Common myeloid progenitor, CD34-positive (primary cell): ENCODE data around the gene NFIA.

ENCODE experiments used
- CTCF ChIA-PET: fragments of 350-600 bp; sonication (Branson Sonifier 250); formaldehyde crosslinking; loops from one replicate; lab custom pipeline; 2021; ENCODE audit warnings: antibody characterized with exemption; lab: Charles Lee
- POLR2A ChIA-PET: fragments of 350-600 bp; sonication (Branson Sonifier 250); formaldehyde crosslinking; loops from one replicate; lab custom pipeline; 2021; ENCODE audit warnings: antibody characterized with exemption; lab: Charles Lee
- DNase-seq, 3 donors: peaks; one replicate each; pipeline versions ENCODE4 v3.0.0 to v3.0.0-alpha.2; 2013
- H3K27ac ChIP-seq, 2 experiments: 1 replicate in 1 of 2; 2 replicates in 1 of 2; pipeline ENCODE4 v1.7.0; 2013; ENCODE audit warnings: inconsistent platforms in 2 of 2, low read length in 2 of 2, mild to moderate bottlenecking in 2 of 2, low read depth in 1 of 2, moderate library complexity in 1 of 2; ENCODE audit not compliant: severe bottlenecking in 2 of 2, insufficient read depth in 1 of 2, poor library complexity in 1 of 2
- H3K27me3 ChIP-seq, 5 experiments: replicated peaks in 2 of 5; 1 replicate in 3 of 5; 2 replicates in 2 of 5; pipeline versions ENCODE4 v1.6.1 to v1.7.0; 2013; ENCODE audit warnings: low read length in 4 of 5, mild to moderate bottlenecking in 2 of 5, moderate library complexity in 2 of 5, inconsistent platforms in 1 of 5; ENCODE audit not compliant: insufficient read depth in 5 of 5, control insufficient read depth in 4 of 5
- H3K36me3 ChIP-seq, 4 experiments: 1 replicate in 2 of 4; 2 replicates in 2 of 4; pipeline versions ENCODE4 v1.6.1 to v1.7.0; 2013; ENCODE audit warnings: low read length in 3 of 4, control low read depth in 1 of 4, mild to moderate bottlenecking in 1 of 4; ENCODE audit not compliant: control insufficient read depth in 4 of 4, insufficient read depth in 4 of 4
- H3K4me1 ChIP-seq, 4 experiments: 1 replicate in 3 of 4; 2 replicates in 1 of 4; pipeline versions ENCODE4 v1.6.1 to v1.7.1; 2013; ENCODE audit warnings: low read length in 3 of 4, mild to moderate bottlenecking in 3 of 4, control low read depth in 1 of 4, inconsistent platforms in 1 of 4, moderate library complexity in 1 of 4; ENCODE audit not compliant: control insufficient read depth in 4 of 4, insufficient read depth in 4 of 4; ENCODE audit errors: control extremely low read depth in 1 of 4
- H3K4me3 ChIP-seq, 7 experiments: 1 replicate in 4 of 7; 2 replicates in 3 of 7; pipeline versions ENCODE4 v1.5.1 to v1.7.0; 2013; ENCODE audit warnings: mild to moderate bottlenecking in 7 of 7, low read length in 6 of 7, moderate library complexity in 6 of 7, inconsistent platforms in 2 of 7, low read depth in 2 of 7, control low read depth in 1 of 7; ENCODE audit not compliant: insufficient read depth in 4 of 7, control insufficient read depth in 1 of 7; ENCODE audit errors: extremely low read depth in 1 of 7
- H3K9me3 ChIP-seq, 5 experiments: 1 replicate in 4 of 5; 2 replicates in 1 of 5; pipeline versions ENCODE4 v1.6.1 to v1.7.1; 2013; ENCODE audit warnings: low read length in 4 of 5, mild to moderate bottlenecking in 2 of 5, inconsistent platforms in 1 of 5, low read depth in 1 of 5, moderate library complexity in 1 of 5; ENCODE audit not compliant: control insufficient read depth in 4 of 5, insufficient read depth in 2 of 5; ENCODE audit errors: control extremely low read depth in 1 of 5
- WGBS: methylation state at CpG from one replicate; pipeline ENCODE4 v1.1.5; 2013; ENCODE audit not compliant: insufficient coverage; 5-methylcytosine and 5-hydroxymethylcytosine counted together

Gene NFIA

GRCh38 chr1:61156576-61157467 is 74.5 kb downstream of the NFIA start:
- H3K27ac ChIP-seq, result no peak overlapping the region
- H3K4me1 ChIP-seq, result peaks cover 14 to 29% (median 22%) of the 10 kb centered on the region in 4 experiments
- no peaks in the 10 kb centered on the region for H3K9me3 ChIP-seq
- H3K27me3 ChIP-seq, result peaks cover 0 to 4% (median 0%) of the 10 kb centered on the region in 5 experiments
- no peaks in the 10 kb centered on the region for H3K36me3 ChIP-seq
- DNase-seq, result no peak
- WGBS, result 100% methylated on average over 1 of the region's 4 CpGs
- ChIA-PET POLR2A (interaction anchor here (0.6 kb wide), 1 partner anchor 1036 kb away, joined by 4 read pairs; no protein-coding TSS in a partner anchor), CTCF (interaction anchor here (0.8 to 2.5 kb wide), 12 partner anchors 9 to 185 kb away, joined by 3 to 20 read pairs (median 4); no protein-coding TSS in a partner anchor)
- H3K4me3 ChIP-seq, result peak overlapping the region in 1 of 7 experiments; percentile 16

- peak; percentile 45 to 83 (median 80) for DNase-seq
- ChIA-PET POLR2A (interaction anchor here (0.6 kb wide), 1 partner anchor 1037 kb away, joined by 4 read pairs; no protein-coding TSS in a partner anchor), CTCF (interaction anchor here (0.8 to 2.5 kb wide), 12 partner anchors 10 to 184 kb away, joined by 3 to 20 read pairs (median 4); no protein-coding TSS in a partner anchor)
- no peaks in the 10 kb centered on the region for H3K9me3 ChIP-seq
- H3K4me1 ChIP-seq, result peaks cover 14 to 29% (median 22%) of the 10 kb centered on the region in 4 experiments
- no peak overlapping the region for H3K27ac ChIP-seq
- peak overlapping the region in 2 of 7 experiments; percentile 16 to 19 for H3K4me3 ChIP-seq
- 0% methylated on average over 2 of the region's 3 CpGs for WGBS
- H3K27me3 ChIP-seq, result peaks cover 0 to 4% (median 0%) of the 10 kb centered on the region in 5 experiments
- no peaks in the 10 kb centered on the region for H3K36me3 ChIP-seq
Measured at GRCh38 chr1:61157468-61157987, 75.2 kb downstream of the NFIA start.

GRCh38 chr1:61158591-61158990 is 76.2 kb downstream of the NFIA start:
- 20% methylated on average over 1 of the region's 3 CpGs for WGBS
- Histone ChIP-seq H3K27me3 (no peaks in the 10 kb centered on the region), H3K27ac (no peak overlapping the region), H3K4me1 (peaks cover 14 to 29% (median 22%) of the 10 kb centered on the region in 4 experiments), H3K36me3 (no peaks in the 10 kb centered on the region), H3K9me3 (no peaks in the 10 kb centered on the region), H3K4me3 (no peak overlapping the region)
- DNase-seq, result peak in 2 of 3 donors; percentile 52 to 67
- ChIA-PET POLR2A (no interaction called here), CTCF (interaction anchor here (1.3 to 2.5 kb wide), 3 partner anchors 11 to 180 kb away, joined by 3 to 20 read pairs (median 7); no protein-coding TSS in a partner anchor)

GRCh38 chr1:61160526-61160925 is 78.2 kb downstream of the NFIA start:
- Histone ChIP-seq H3K9me3 (no peaks in the 10 kb centered on the region), H3K4me1 (peaks cover 14 to 29% (median 22%) of the 10 kb centered on the region in 4 experiments), H3K4me3 (no peak overlapping the region), H3K27ac (no peak overlapping the region), H3K27me3 (no peaks in the 10 kb centered on the region), H3K36me3 (no peaks in the 10 kb centered on the region)
- 39% methylated on average over 3 of the region's 4 CpGs for WGBS
- peak; percentile 29 to 81 (median 69) for DNase-seq
- POLR2A ChIA-PET, result interaction anchor here (0.6 kb wide), 1 partner anchor 1521 kb away, joined by 4 read pairs; no protein-coding TSS in a partner anchor
- CTCF ChIA-PET, result interaction anchor here (1.0 to 1.4 kb wide), 2 partner anchors 16 to 19 kb away, joined by 3 read pairs; no protein-coding TSS in a partner anchor

GRCh38 chr1:61162520-61163258 is 80.3 kb downstream of the NFIA start:
- H3K4me1 ChIP-seq, result peaks cover 3 to 16% (median 12%) of the 10 kb centered on the region in 4 experiments
- CTCF ChIA-PET, result interaction anchor here (0.7 kb wide), 1 partner anchor 9 kb away, joined by 3 read pairs; no protein-coding TSS in a partner anchor
- H3K36me3 ChIP-seq, result no peaks in the 10 kb centered on the region
- no peak for DNase-seq
- no peaks in the 10 kb centered on the region for H3K9me3 ChIP-seq
- H3K27ac ChIP-seq, result no peak overlapping the region
- WGBS, result 100% methylated on average over 2 of the region's 4 CpGs
- no peak overlapping the region for H3K4me3 ChIP-seq
- POLR2A ChIA-PET, result no interaction called here
- no peaks in the 10 kb centered on the region for H3K27me3 ChIP-seq

- Histone ChIP-seq H3K36me3 (no peaks in the 10 kb centered on the region), H3K27ac (no peak overlapping the region), H3K27me3 (no peaks in the 10 kb centered on the region), H3K4me3 (no peak overlapping the region), H3K4me1 (peaks cover 0 to 10% (median 5%) of the 10 kb centered on the region in 4 experiments), H3K9me3 (no peaks in the 10 kb centered on the region)
- DNase-seq, result no peak
- no CpG with 5 or more reads among the region's 1 CpG for WGBS
- CTCF ChIA-PET, result interaction anchor here (0.7 kb wide), 1 partner anchor 10 kb away, joined by 3 read pairs; no protein-coding TSS in a partner anchor
- POLR2A ChIA-PET, result no interaction called here
Measured at GRCh38 chr1:61163355-61163754, 81.0 kb downstream of the NFIA start.
